HepG2 (cell line): ENCODE measurements around the gene ATP11A. TPM values are rescaled to one million over a fixed set of nuclear protein-coding genes. Genes with fewer than 3 reads are reported as not detected.

Experiments
- ATAC-seq: fragments of 200-7000 bp; cut with Tn5 transposase; 3 replicates; pipeline ENCODE4 v1.9.1; 2020; ENCODE audit warnings: mild to moderate bottlenecking, moderate library complexity
- BruUV-seq: library from RNA; stranded (reverse); fragments of 400-500 nt; replicated peaks from 2 replicates; lab custom pipeline; 2021; lab: Mats Ljungman, UMichigan
- CTCF ChIA-PET: fragments of 300-600 bp; formaldehyde crosslinking; extraction: SDS; loops from one replicate; lab custom pipeline; 2021; ENCODE audit warnings: low total read pairs, inconsistent platforms, low intra/inter-chr PET ratio; lab: Yijun Ruan, JAX
- POLR2A ChIA-PET: fragments of 350-600 bp; sonication (Branson Sonifier 250); formaldehyde crosslinking; loops from one replicate; lab custom pipeline; 2020; ENCODE audit warnings: antibody characterized with exemption, inconsistent platforms; lab: Yijun Ruan, JAX
- DNase-seq: peaks from one replicate; pipeline ENCODE4 v3.0.0-alpha.2; 2015; ENCODE audit warnings: low spot score
- FAIRE-seq: peaks from 3 replicates; lab custom pipeline; 2011; peaks lifted over from hg19 to GRCh38; lab: Jason Lieb, UNC
- H2AFZ ChIP-seq: one replicate; pipeline ENCODE4 v1.6.1; 2011; ENCODE audit warnings: low read length, inconsistent platforms
- H3K27ac ChIP-seq: fragments of 300-600 bp; 3 replicates; pipeline ENCODE4 v1.8.0; 2011; ENCODE audit warnings: mixed run types, mild to moderate bottlenecking, mixed read lengths, low read length, inconsistent platforms; ENCODE audit not compliant: insufficient read depth; ENCODE audit errors: extremely low read length
- H3K27me3 ChIP-seq, 2 experiments: fragments of 200-600 bp in 1 of 2; 2 replicates in 1 of 2; 3 replicates in 1 of 2; pipeline versions ENCODE4 v1.6.0 to v1.8.0; 2011; ENCODE audit warnings: low read length in 2 of 2, mild to moderate bottlenecking in 2 of 2, moderate library complexity in 2 of 2, inconsistent platforms in 1 of 2; ENCODE audit not compliant: insufficient read depth in 2 of 2, control insufficient read depth in 1 of 2
- H3K36me3 ChIP-seq, 2 experiments: fragments of 200-600 bp in 1 of 2; replicated peaks in 1 of 2; 2 replicates in 1 of 2; 3 replicates in 1 of 2; pipeline versions ENCODE4 v1.5.1 to v1.8.0; 2011; ENCODE audit warnings: low read length in 2 of 2, inconsistent platforms in 1 of 2; ENCODE audit not compliant: insufficient read depth in 2 of 2, control insufficient read depth in 1 of 2
- H3K4me1 ChIP-seq: 2 replicates; pipeline ENCODE4 v1.5.1; 2012; ENCODE audit warnings: low read length, inconsistent platforms; ENCODE audit not compliant: insufficient read depth
- H3K4me2 ChIP-seq: 2 replicates; pipeline ENCODE4 v1.6.0; 2011; ENCODE audit warnings: low read depth, low read length, inconsistent platforms
- H3K4me3 ChIP-seq, 3 experiments: fragments of 200-600 bp in 1 of 3; sonication (generic), shearing (Covaris generic) in 1 of 3; replicated peaks in 1 of 3; 2 replicates each; pipeline ENCODE4 v1.5.1; 2011 to 2016; ENCODE audit warnings: low read length in 3 of 3, inconsistent platforms in 2 of 3, low read depth in 2 of 3, mild to moderate bottlenecking in 2 of 3, control low read depth in 1 of 3, mixed read lengths in 1 of 3; ENCODE audit not compliant: insufficient read depth in 1 of 3
- H3K79me2 ChIP-seq: one replicate; pipeline ENCODE4 v1.6.1; 2011; ENCODE audit warnings: low read length, inconsistent platforms; ENCODE audit not compliant: insufficient read depth
- H3K9ac ChIP-seq: 2 replicates; pipeline ENCODE4 v1.6.0; 2011; ENCODE audit warnings: mild to moderate bottlenecking, low read depth, low read length, inconsistent platforms; ENCODE audit not compliant: insufficient read depth
- H3K9me3 ChIP-seq: 2 replicates; pipeline ENCODE4 v1.5.1; 2012; ENCODE audit warnings: mild to moderate bottlenecking, low read length
- H4K20me1 ChIP-seq: 2 replicates; pipeline ENCODE4 v1.6.0; 2011; ENCODE audit warnings: inconsistent platforms, mild to moderate bottlenecking, low read length, moderate library complexity; ENCODE audit not compliant: insufficient read depth
- ATF7 ChIP-seq, 2 experiments: fragments of 450-650 bp in 1 of 2; sonication (generic) in 1 of 2; formaldehyde crosslinking in 1 of 2; IDR thresholded peaks; 2 replicates each; pipeline versions ENCODE4 v1.4.0 to v1.6.1; 2016 to 2020; ENCODE audit warnings: antibody characterized with exemption in 1 of 2, mild to moderate bottlenecking in 1 of 2, missing genetic modification reagents in 1 of 2
- RAD21 ChIP-seq: fragments of 450-650 bp; formaldehyde crosslinking; IDR thresholded peaks from 2 replicates; pipeline ENCODE4 v1.5.0; 2020; ENCODE audit warnings: mild to moderate bottlenecking
- SMAD9 ChIP-seq: sonication (generic); formaldehyde crosslinking; IDR thresholded peaks from 2 replicates; pipeline ENCODE4 v1.5.1; 2020; ENCODE audit warnings: mild to moderate bottlenecking, missing genetic modification reagents
- WGBS: methylation state at CpG from one replicate; pipeline ENCODE4 v1.1.6; 2017; ENCODE audit warnings: low lambda C conversion rate; 5-methylcytosine and 5-hydroxymethylcytosine counted together
- in situ Hi-C: cut with HindIII; loops from 2 replicates; pipeline ENCODE4 v1.10.0; 2017; ENCODE audit warnings: low pct_unique_long_range_greater_than_20kb; ENCODE audit not compliant: extremely low pct_ligation_motif_present
- intact Hi-C: fragments of 100-400 bp; cut with micrococcal nuclease; formaldehyde crosslinking; loops from one replicate; pipeline ENCODE4 v1.10.0; 2022; ENCODE audit not compliant: unreplicated experiment
- polyA plus RNA-seq, 8 experiments: library from polyadenylated mRNA; depleted of rRNA in 3 of 8; stranded (reverse) in 7 of 8; unstranded in 1 of 8; fragments of >200 nt; fragmentation: Illumina TruSeq in 4 of 8; extraction: Trizol in 4 of 8; gene quantifications; 2 replicates each; pipeline versions ENCODE4 v1.2.1 to v1.2.3, GENCODE V29; 2011 to 2016; ENCODE audit warnings: low read depth in 4 of 8, missing spikeins in 1 of 8, mixed read lengths in 1 of 8; ENCODE audit not compliant: insufficient read depth in 1 of 8
- total RNA-seq, 5 experiments: library from RNA; depleted of rRNA; stranded (reverse); fragments of >200 nt; fragmentation: Illumina TruSeq; extraction: Trizol; gene quantifications; 2 replicates each; pipeline ENCODE4 v1.2.3, GENCODE V29; 2016; ENCODE audit warnings: low read depth in 1 of 5
- TF ChIP-seq, protein P1 (sequence below): fragments of 450-650 bp; IDR thresholded peaks from 2 replicates; pipeline ENCODE4 v1.6.1; 2016

Gene ATP11A
- total and polyA plus RNA-seq, 2 of the 13 experiments (the other 11 are each of a cell fraction or from before 2014, with no cell fraction given) = 18.4 to 20.1 TPM

GRCh38 chr13:112926993-112927392, 237.2 kb downstream of the ATP11A start:
- DNase-seq (no peak), FAIRE-seq (no peak), ATAC-seq (no peak)
- Histone ChIP-seq H3K9ac (no peak overlapping the region), H2AFZ (no peak overlapping the region), H3K9me3 (0 out of 2 replicates have a peak, but pooled peaks cover 4% of the 10 kb centered on the region), H3K4me1 (peaks cover 66% of the 10 kb centered on the region), H3K27me3 (no peaks in the 10 kb centered on the region), H3K27ac (no peak overlapping the region), H4K20me1 (no peaks in the 10 kb centered on the region; the same call in 1 of the 2 replicates), H3K36me3 (no peaks in the 10 kb centered on the region; a peak in 1 of 5 replicates), H3K4me2 (no peak overlapping the region), H3K79me2 (no peaks in the 10 kb centered on the region), H3K4me3 (no peak overlapping the region)
- ChIA-PET POLR2A (no interaction called here), CTCF (no interaction called here)
- TF ChIP-seq, protein P1, sequence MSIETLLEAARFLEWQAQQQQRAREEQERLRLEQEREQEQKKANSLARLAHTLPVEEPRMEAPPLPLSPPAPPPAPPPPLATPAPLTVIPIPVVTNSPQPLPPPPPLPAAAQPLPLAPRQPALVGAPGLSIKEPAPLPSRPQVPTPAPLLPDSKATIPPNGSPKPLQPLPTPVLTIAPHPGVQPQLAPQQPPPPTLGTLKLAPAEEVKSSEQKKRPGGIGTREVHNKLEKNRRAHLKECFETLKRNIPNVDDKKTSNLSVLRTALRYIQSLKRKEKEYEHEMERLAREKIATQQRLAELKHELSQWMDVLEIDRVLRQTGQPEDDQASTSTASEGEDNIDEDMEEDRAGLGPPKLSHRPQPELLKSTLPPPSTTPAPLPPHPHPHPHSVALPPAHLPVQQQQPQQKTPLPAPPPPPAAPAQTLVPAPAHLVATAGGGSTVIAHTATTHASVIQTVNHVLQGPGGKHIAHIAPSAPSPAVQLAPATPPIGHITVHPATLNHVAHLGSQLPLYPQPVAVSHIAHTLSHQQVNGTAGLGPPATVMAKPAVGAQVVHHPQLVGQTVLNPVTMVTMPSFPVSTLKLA = no peak
- TF ChIP-seq SMAD9 (CRISPR knock-in tag) = no peak
- peak; percentile 53; the same call in 1 of the 2 replicates for TF ChIP-seq ATF7 (IDR thresholded peaks at IDR 0.05)
- no peak for TF ChIP-seq ATF7 (CRISPR knock-in tag; IDR thresholded peaks at IDR 0.05)
- no peak for TF ChIP-seq RAD21 (CRISPR knock-in tag)
- in situ Hi-C loops (no loop called here), intact Hi-C loops (no loop called here)
- BruUV-seq = no TSS peak
- WGBS = 90% methylated on average over 5 of the region's 5 CpGs
